ENCODE data around the gene CD274. TPM values are rescaled to one million over a fixed set of nuclear protein-coding genes. Genes with fewer than 3 reads are reported as not detected.
A peak's percentile ranks its signal among the peaks of the same experiment; 100 is the strongest.
"Not testable (repeated sequence)": the region's sequence is repeated elsewhere in the genome, so short reads cannot be mapped to it uniquely, and the experiment has no call there.

CD274 gene
- total RNA-seq, 1 donor from 2014 or later, result 4.6 TPM

DNA sequence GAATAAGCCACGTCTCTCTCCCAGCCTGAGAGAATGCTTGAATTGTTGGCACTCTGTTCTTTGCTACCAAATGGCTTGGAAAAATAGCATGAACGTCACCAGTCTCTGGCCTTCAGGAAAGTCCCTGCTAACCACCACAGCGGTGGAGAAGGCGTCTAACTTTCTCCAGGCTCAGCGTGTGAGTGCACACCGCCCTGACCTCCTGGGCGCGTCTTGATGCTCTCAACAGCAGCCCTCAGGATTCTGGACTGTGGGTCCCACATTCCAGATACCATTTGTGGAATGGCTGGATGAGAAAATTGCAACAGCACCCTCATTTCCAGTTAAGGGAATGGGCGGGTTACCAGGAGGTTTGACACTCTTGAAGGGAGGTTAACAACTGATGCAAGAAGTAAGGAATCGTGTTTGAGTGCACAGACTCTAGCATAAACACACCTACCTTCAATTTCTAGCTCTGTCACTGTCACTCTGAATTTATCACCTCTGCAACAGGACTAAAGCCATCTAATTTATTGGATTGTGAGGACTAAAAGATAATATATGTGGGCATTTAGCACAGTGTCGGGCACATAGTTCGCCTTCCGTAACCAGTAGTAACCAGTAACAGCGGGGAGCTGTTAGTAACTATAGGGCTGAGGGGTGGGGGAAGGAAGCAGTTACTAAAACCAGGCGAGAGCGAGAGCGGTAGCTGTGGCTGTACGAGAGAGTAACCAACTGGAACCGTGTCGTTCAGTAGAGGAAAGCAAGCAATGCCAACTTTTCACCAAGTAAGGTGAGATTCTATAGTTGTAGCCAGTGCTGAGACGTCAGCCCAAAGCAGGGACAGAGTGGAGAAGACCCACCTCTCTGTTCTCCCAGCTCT, 11.8 kb upstream of the CD274 start:
- DNase-seq (ENCODE audit: low spot score), result no peak

DNA sequence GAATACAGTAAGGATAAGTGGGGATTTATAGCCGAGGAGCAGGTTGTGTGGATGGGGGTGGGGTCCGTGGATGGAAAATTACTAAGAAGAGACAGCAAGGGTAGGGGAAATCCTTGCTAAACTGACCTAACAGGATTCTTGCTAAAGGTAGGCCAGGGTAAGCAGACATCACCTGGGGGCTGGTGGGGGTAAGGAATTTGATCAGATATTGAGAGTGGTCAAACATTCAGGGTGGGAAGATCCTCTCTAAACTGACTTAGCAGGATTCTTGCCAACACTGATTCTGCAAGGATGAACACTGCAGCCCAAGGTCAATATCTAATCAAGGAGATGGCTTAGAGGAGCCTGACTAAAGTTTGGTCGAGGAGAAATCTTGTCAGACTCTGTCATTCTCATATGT, 9.9 kb upstream of the CD274 start:
- DNase-seq (ENCODE audit: low spot score), result no peak

DNA sequence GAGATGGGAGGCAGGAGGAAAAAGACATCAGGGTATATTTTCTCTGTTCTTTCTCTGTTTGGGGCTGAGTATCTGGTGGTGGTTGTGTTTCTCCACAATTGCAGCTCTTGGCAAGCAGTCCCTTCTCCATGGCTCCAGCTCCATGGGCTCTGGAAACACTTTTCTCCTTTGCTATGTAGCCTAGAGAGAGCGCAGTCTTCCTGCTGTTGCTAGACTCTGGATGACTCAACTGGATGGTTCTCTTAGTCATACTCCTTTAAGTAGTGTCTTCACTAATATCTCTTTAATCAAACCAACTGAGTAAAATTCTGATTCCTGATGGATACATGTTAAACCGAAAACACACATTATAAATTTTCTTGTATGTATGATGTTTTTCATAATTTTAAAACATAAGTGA, 9.3 kb upstream of the CD274 start:
- no peak for DNase-seq (ENCODE audit: low spot score)

DNA sequence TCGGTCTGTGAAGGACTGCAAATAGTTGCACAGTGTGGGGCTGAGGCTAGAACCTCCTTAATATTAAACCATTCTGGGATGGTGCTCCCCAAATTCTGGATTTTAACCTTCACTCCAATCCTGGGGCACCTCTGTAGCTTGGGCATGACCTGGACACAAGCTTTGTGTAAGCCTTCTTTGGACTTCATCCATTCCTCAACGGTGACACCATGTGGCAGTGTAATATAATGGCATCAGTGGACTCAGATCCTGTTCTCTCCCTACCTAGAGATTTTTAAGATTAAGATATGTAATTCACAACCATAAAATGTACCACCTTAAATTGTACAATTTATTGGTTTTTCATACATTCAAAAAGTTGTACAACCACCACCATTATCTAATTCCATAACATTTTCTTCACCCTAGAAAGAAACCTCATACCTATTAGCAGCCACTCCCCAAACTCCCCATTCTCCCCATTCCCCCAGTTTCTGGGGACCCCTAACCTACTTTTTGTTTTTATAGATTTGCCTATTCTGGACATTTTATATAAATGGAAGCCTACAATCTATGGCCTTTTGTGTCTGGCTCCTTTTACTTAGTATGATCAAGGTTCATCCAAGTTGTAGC, 7.8 kb upstream of the CD274 start:
- peak; percentile 30 for DNase-seq (ENCODE audit: low spot score)

DNA sequence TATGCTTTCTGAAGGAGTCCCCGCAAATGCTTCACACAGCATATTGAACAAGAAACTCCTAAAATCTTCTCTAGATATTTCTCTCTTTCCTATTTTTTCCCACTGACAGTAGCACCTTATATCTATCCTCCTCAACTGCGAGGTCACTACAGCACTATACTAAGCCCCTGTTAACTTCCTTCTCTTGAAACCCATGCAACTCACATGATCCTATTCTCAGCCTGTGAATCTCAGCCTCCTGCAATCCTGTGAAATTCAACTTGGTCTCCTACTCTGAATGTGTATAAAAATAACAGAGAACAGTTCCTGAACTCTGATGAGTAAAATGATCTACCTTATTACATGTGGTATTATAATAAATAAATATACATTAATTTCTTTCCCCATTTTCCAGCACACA, 6.5 kb upstream of the CD274 start:
- DNase-seq (ENCODE audit: low spot score), result no peak

DNA sequence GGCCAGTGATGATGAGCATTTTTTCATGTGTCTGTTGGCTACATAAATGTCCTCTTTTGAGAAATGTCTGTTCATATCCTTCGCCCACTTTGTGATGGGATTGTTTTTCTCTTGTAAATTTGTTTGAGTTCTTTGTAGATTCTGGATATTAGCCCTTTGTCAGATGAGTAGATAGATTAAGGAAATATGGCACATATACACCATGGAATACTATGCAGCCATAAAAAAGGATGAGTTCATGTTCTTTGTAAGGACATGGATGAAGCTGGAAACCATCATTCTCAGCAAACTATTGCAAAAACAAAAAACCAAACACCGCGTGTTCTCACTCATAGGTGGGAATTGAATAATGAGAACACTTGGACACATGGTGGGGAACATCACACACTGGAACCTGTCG, 5.2 kb upstream of the CD274 start:
- DNase-seq (ENCODE audit: low spot score), result not testable (repeated sequence)

DNA sequence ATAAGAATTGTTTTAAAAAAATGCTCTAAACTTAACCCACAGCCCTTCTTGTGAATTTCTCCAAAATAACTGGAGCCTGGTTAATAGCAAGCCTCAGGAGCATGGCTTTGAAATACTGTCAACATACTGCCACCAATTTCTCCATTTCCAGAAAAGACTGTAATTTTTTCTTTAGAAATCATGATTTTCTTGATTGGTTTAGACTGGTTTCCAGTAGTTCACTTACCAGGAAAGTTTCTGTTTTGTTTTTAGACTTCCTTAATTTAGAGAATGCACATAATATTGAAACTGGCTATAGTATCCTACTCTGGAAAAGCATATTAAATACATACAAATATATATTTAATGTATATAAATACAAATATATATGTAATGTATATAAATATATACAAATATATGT, 4.5 kb upstream of the CD274 start:
- no peak for DNase-seq (ENCODE audit: low spot score)

DNA sequence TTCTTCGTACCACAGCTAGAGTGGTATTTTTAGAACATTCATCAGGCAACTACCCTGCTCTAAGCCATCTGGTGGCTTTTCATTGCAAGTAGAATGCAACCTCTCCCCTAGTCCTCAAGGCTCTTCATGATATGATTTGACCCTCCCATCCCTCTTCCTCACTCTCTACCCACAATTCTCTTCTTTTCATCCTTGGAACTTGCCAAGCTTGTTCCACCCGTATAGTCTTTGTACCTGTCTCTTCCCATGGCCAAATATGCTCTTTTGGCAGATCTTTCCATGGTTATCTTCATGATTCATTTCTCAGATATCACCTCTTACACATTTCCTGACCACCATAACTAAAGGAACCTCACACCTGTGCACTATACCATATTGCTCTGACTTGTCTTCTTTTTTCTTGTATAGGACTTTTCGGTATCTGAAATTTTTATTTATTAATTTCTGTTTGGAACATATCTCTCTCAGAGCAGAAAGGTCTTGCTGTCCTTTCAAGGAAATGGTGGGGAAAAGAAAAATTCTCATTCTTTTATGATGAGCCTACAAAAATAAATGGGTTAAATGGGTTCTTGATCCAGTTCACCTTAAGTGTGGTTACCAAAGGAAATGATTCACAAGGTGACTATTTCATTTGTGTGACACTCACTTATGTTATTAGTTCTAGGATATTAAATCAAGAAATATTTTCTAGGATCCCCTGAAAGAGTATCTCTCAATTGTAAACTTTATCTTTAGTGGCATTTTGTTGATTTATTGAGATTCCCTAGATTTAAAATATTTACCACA, 3.7 kb upstream of the CD274 start:
- no peak for DNase-seq (ENCODE audit: low spot score)

DNA sequence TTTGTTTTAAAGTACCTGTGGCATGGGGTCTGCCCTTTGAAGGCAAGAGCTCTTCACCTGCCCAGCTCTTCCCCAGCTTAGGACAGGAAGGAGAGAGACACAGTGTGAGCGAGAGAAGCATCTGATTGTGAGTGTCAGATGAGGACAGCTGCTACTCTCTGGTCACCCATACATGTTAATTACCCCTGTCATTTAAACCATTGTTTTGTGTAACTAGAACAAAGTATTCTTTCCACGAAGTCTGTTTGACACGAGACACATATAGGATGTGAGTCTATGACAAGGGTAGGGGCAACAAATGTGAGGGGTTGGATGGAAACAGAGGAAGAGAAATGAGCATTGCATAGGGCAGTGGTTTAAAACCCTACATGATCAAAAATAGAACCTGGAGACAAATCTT, 3.0 kb upstream of the CD274 start:
- no peak for DNase-seq (ENCODE audit: low spot score)

DNA sequence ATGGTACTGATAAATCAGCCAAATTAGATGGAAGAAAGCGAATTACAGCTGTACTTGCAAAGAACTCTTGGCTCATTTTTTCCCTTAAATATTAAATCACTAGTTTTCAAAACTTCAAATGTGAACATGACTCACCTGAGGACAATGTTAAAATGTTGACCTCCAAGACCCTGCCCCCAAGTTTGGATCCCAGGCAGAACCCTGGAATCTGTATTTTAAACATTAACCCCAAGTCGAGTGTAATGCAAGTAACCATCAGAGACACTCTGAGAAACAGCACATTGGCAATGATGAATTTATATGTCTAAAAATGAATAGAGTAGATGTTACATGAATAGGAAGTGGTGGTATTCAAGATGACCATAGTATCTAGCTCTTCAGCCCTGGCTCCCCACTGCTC, 2.3 kb upstream of the CD274 start:
- no peak for DNase-seq (ENCODE audit: low spot score)

DNA sequence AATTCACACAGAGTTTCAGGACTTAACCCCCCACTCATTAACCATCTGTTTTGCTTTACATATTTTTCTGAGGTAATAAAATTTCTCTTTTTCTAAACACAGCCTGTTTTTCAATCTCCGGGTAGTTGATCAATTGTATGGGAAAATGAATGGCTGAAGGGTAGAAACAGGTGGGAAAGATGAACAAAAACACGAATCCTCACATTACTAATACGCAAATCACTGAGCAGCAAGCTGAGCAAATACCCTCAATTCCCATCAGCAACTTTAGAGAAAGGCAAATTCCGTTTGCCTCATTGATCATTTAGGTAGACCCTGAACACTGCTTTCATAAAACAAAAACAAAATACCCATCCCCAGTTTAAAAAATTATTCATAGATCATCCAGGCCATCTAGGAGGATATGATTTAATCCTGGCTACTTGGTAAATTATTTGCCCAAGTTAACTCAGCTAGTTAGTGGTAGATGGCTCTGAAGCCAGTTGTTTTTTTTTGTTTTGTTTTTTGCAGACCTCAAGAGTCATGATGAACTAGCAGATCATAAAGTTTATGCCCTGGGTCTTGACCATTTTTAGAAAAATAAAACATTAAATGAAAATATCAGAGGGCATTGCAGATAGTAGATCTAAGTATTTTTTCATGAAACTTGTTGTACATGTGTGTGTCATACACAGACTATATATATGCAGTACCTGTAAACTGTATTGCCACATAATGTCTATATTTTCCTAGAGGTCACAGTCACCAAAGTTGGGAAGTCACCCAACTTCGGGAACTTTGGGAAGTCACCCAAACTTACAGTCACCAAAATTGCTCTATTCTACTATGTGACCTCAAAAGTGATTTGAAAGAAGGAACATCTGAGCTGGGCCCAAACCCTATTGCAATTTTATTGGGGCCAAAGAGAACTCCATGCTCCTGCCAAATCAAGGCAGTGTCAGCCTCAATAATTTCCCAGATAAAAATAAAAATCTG, 1.6 kb upstream of the CD274 start:
- DNase-seq (ENCODE audit: low spot score), result no peak

DNA sequence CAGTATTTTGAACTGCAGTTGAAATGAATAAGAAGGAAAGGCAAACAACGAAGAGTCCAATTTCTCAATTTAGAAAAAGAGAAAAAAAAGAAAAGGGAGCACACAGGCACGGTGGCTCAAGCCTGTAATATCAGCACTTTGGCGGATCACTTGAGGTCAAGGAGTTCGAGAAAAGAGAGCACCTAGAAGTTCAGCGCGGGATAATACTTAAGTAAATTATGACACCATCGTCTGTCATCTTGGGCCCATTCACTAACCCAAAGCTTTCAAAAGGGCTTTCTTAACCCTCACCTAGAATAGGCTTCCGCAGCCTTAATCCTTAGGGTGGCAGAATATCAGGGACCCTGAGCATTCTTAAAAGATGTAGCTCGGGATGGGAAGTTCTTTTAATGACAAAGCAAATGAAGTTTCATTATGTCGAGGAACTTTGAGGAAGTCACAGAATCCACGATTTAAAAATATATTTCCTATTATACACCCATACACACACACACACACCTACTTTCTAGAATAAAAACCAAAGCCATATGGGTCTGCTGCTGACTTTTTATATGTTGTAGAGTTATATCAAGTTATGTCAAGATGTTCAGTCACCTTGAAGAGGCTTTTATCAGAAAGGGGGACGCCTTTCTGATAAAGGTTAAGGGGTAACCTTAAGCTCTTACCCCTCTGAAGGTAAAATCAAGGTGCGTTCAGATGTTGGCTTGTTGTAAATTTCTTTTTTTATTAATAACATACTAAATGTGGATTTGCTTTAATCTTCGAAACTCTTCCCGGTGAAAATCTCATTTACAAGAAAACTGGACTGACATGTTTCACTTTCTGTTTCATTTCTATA, 602 bp upstream of the CD274 start:
- DNase-seq (ENCODE audit: low spot score), result peak; percentile 23

DNA sequence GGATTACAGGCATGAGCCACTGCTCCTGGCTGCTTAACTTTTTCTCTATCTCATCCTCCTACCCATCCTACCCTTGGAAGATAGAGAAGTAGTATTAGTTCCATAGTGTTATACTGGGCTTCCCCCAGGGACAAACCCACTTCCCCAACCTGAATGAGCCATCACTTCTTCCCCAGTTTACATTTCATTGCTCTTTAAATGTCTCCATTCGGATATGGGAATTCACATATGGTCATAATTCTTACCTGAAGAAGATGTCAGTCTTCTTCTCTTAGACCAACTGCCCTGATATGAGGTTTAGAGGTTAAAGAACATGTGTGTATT, 1.9 kb downstream of the CD274 start:
- DNase-seq (ENCODE audit: low spot score), result no peak

DNA sequence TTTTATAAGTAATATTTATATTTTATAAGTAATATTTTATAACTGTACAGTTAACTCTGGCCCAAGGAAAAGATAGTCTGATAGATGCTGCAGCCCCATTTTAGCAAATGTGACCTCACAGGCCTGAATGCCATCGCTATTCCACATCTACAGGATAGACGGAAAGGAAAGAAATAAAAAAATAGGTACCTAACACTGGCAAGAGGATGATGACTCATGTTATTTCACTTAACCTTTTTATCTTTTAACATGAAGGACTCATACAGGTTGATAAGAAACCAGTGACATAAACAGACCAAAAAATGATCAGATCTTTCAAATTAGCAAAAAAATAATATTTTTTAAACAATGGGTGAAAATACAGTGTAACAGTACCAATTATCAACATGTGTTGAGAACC, 2.7 kb downstream of the CD274 start:
- no peak for DNase-seq (ENCODE audit: low spot score)

DNA sequence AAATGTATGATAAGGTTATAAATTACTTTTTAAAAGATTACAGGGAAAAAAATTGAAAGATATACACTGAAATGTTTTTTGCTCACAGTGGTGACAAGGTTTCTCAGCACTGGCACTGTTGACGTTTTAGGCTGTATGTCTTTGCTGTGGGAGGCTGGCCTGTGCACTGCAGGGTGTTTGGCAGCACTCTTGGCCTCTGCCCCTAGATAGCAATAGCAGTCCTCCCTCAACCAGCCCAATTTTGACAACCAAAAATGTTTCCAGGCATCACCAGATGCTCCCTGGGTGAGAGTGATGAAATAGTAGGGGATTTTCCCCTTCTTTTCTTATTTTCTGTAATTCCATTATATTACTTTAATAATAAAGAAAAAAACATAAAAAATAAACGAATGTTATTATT, 3.3 kb downstream of the CD274 start:
- DNase-seq (ENCODE audit: low spot score), result no peak

DNA sequence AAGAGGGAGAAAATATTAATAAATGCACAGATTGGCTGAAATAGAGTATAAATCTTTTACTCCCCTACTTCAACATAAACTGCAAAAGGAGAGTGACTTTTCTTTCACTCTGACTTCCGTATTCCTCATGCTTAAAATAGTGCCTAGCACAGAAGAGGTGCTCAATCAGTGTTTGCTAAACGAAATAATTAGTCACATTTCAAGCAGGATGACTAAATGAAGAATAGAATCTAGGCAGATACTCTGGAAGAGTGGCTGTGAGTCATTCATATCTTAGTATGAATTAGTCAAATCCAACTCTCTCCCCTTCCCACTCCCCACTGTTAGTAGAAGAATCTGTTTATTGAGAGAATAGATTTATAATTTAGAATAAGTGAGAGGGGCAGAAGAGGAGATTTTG, 4.8 kb downstream of the CD274 start:
- no peak for DNase-seq (ENCODE audit: low spot score)

DNA sequence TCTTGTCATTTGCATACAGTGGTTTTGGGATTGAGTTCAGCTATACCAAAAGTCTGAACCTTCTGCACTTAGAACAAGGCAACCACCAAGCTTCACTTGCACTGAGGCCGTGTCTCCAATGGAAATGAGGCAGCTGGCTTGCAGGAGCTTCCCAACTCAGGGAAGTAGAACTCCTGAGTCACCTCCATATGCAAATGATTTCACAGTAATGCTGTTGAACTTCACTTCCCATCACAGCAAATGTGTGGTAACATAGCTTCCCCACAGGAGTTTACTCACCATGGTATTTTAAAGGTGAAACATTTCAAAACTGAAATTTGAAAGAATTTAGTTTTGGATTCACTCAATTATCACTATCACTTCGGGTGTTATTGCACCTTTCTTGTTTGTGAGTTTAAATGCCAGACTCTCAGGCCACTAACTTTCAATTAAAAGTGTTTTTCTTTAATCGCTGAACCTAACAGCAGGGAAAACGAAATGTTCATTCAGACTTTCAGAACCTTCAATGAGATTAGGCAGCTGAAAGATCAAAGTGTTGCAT, 9.0 kb downstream of the CD274 start:
- DNase-seq (ENCODE audit: low spot score), result no peak

DNA sequence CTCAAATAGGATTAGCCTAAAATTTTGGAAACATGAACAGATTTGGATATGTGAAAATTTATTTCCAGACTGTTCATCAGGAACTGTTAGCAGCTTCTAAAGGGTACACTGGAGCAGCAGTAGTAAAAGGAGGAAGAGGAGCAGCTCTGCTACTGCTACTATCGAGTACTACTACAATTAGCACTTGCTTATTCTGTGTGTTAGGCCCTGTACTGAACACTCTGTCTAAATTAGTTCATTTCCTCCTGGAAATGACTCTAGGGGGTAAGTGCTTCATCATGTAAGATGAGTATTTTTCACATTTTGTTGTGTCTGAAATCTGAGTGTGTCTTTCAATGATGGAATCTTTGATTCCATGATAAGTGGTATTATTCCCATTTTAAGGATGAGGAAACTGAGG, 9.8 kb downstream of the CD274 start:
- no peak for DNase-seq (ENCODE audit: low spot score)

DNA sequence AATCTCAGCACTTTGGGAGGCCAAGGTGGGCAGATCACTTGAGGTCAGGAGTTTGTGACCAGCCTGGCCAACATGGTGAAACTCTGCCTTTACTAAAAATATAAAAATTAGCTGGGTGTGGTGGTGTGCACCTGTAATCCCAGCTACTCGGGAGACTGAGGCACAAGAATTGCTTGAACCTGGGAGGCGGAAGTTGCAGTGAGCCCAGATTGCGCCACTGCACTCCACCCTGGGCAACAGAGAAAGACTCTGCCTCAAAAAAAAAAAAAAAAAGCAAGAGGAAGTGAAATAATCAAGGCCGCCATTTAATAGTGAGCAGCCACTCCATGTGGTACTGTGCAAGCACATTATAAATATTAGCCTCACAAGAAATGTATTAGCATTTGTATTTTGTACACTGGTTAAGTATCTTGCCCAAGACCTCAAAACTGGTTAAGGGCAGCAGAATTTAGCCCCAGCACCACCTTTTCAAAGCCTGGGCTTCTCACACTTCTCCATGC, 14.5 kb downstream of the CD274 start:
- DNase-seq (ENCODE audit: low spot score), result not testable (repeated sequence)

DNA sequence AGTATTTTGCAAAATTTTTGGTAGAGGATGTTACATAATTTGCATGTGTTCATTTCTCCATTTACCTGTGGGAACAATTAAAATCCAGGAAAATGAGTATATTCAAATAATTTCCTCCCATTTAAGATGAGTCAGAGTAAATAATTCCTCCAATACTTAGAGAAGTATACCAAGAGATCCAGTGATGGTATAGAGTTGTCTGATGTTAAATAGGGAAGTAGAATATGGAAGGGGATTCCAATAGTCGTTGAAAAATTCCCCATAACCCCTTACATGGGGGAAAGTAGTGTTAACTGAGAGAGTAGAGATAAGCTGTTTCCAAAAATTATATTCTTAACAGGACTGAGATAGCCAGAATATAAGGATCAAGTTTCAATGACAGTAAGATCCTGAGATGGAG, 15.7 kb downstream of the CD274 start:
- DNase-seq (ENCODE audit: low spot score), result no peak

Measured in umbilical cord (tissue), 2 donors.